Breast epithelium (tissue), 3 donors: ENCODE measurements around the gene HEXD.

ENCODE experiments used
- POLR2A ChIP-seq: fragments of 450-650 bp; IDR thresholded peaks from one replicate; pipeline ENCODE4 v1.6.1; 2016; ENCODE audit warnings: antibody characterized with exemption, mild to moderate bottlenecking, moderate library complexity
- POLR2AphosphoS5 ChIP-seq, 3 donors: sonication (generic); formaldehyde crosslinking; IDR thresholded peaks; one replicate each; pipeline ENCODE4 v1.6.1; 2017; ENCODE audit warnings: antibody characterized with exemption in 3 of 3
- TF ChIP-seq, protein P1 (sequence below), 3 donors: fragments of 450-650 bp; IDR thresholded peaks; one replicate each; pipeline ENCODE4 v1.5.1; 2016 to 2017; ENCODE audit warnings: antibody characterized with exemption in 3 of 3, mild to moderate bottlenecking in 3 of 3, moderate library complexity in 3 of 3

DNA sequence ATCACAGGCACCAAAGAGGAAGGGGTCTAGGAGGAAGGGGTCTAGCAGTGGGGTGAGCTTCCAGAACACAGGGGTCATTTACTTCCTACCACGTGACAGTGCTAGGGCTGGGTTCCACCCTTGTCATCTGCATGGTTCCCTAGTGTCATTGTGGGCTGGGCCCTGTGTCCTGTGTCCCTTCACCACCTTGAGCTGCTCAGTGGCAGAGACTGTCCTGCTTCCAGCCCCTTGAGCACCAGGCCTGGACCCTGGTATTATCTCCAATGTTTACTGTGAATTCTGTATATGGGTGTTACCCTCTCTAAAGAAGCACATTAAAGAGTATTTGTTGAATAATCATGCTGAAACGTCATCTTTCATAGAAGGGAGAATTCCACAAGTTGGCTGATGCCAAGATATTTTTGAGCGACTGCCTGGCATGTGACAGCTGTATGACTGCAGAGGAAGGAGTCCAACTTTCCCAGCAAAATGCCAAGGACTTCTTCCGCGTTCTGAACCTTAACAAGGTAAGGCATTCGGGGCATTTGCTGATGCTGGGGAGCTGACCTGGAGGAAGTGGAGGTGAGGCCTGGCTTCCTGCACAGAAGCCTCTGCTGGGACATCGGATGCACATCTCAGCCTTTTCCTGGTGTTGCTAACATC is 45.9 kb downstream of the HEXD start:
- TF ChIP-seq, protein P1, sequence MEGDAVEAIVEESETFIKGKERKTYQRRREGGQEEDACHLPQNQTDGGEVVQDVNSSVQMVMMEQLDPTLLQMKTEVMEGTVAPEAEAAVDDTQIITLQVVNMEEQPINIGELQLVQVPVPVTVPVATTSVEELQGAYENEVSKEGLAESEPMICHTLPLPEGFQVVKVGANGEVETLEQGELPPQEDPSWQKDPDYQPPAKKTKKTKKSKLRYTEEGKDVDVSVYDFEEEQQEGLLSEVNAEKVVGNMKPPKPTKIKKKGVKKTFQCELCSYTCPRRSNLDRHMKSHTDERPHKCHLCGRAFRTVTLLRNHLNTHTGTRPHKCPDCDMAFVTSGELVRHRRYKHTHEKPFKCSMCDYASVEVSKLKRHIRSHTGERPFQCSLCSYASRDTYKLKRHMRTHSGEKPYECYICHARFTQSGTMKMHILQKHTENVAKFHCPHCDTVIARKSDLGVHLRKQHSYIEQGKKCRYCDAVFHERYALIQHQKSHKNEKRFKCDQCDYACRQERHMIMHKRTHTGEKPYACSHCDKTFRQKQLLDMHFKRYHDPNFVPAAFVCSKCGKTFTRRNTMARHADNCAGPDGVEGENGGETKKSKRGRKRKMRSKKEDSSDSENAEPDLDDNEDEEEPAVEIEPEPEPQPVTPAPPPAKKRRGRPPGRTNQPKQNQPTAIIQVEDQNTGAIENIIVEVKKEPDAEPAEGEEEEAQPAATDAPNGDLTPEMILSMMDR (IDR thresholded peaks at IDR 0.05): no peak
- TF ChIP-seq POLR2A: no peak
- TF ChIP-seq POLR2AphosphoS5 (IDR thresholded peaks at IDR 0.05): no peak
